ENCODE data around the gene C9orf72. TPM values are rescaled to one million over a fixed set of nuclear protein-coding genes. Genes with fewer than 3 reads are reported as not detected.

Gene C9orf72
- total RNA-seq, 1 experiment from 2014 or later = 4.9 TPM

DNA sequence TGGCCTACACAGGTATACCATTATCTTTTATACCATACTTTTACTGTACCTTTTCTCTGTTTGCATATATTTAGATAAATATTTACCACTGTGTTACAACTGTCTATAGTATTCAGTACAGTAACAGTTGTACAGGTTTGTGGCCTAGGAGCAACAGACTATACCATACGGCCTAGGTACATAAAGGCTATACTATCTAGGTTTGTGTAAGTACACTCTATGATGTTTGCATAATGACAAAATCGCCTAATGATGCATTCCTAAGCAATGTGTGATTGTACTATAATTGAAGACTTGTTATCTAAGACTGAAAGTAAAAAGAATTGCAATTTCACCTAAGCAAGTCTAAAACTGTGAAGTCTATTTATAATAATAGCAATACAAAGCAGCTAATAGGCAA, 3.9 kb downstream of the C9orf72 start:
- DNase-seq = peak in 1 of 2 experiments; percentile 74
- Histone ChIP-seq H3F3A (ENCODE audit: insufficient read depth, low read depth) (peaks cover 3% of the 10 kb centered on the region; the same call in 1 of the 2 replicates), H3K36me3 (ENCODE audit: low read depth) (no peaks in the 10 kb centered on the region), H3K4me2 (0 out of 2 replicates have a peak overlapping the region, but pooled peaks have one; percentile 11), H3K4me1 (replicated peaks; ENCODE audit: insufficient read depth) (peaks cover 23% of the 10 kb centered on the region), H3K9me3 (ENCODE audit: insufficient read depth, low read depth) (no peaks in the 10 kb centered on the region), H3K9me2 (ENCODE audit: insufficient read depth) (no peaks in the 10 kb centered on the region), H3K27ac (no peak overlapping the region), H3K79me2 (ENCODE audit: low read depth) (0 out of 2 replicates have a peak, but pooled peaks cover 4% of the 10 kb centered on the region), H2AFZ (no peak overlapping the region), H3K4me3 (no peak overlapping the region), H4K20me1 (ENCODE audit: insufficient read depth) (no peaks in the 10 kb centered on the region), H3K27me3 (ENCODE audit: insufficient read depth, low read depth) (no peaks in the 10 kb centered on the region)
- BruUV-seq (replicated peaks) = no TSS peak
- POLR2A ChIA-PET (ENCODE audit: unreplicated experiment) = no interaction called here
- CTCF ChIA-PET = no interaction called here
- intact Hi-C loops (cut with micrococcal nuclease; ENCODE audit: unreplicated experiment) = no loop called here
- TF ChIP-seq EZH2 (IDR thresholded peaks at IDR 0.05; ENCODE audit: low read depth) = no peak
- TF ChIP-seq, protein P1, sequence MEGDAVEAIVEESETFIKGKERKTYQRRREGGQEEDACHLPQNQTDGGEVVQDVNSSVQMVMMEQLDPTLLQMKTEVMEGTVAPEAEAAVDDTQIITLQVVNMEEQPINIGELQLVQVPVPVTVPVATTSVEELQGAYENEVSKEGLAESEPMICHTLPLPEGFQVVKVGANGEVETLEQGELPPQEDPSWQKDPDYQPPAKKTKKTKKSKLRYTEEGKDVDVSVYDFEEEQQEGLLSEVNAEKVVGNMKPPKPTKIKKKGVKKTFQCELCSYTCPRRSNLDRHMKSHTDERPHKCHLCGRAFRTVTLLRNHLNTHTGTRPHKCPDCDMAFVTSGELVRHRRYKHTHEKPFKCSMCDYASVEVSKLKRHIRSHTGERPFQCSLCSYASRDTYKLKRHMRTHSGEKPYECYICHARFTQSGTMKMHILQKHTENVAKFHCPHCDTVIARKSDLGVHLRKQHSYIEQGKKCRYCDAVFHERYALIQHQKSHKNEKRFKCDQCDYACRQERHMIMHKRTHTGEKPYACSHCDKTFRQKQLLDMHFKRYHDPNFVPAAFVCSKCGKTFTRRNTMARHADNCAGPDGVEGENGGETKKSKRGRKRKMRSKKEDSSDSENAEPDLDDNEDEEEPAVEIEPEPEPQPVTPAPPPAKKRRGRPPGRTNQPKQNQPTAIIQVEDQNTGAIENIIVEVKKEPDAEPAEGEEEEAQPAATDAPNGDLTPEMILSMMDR (conservative IDR thresholded peaks at IDR 0.05) = no peak

DNA sequence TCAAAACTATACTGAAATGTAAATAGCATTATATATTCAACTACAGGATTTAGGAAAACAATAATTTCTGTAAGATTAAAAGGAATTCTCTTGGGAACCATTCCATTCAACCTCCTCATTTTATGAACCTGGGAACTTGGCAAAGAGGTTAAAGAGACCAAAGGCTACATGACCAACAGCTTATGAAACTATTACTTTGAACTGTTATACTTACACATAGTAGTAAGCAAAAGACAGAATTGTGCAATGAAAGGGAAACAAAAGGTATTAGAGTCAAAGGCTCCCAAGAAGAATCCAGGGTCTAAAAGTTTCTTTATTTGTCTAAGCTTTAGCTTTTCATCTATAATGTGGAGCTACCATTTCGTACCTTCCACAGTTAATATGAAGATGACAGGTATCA, 7.2 kb downstream of the C9orf72 start:
- H3K9me3 ChIP-seq (ENCODE audit: insufficient read depth, low read depth) = no peaks in the 10 kb centered on the region
- CTCF ChIA-PET = no interaction called here
- no TSS peak for BruUV-seq (replicated peaks)
- no peaks in the 10 kb centered on the region for H3K27me3 ChIP-seq (ENCODE audit: insufficient read depth, low read depth)
- H4K20me1 ChIP-seq (ENCODE audit: insufficient read depth) = no peaks in the 10 kb centered on the region
- no peak overlapping the region for H2AFZ ChIP-seq
- no peak for DNase-seq
- peaks cover 20% of the 10 kb centered on the region for H3K4me1 ChIP-seq (replicated peaks; ENCODE audit: insufficient read depth)
- H3K79me2 ChIP-seq (ENCODE audit: low read depth) = 0 out of 2 replicates have a peak, but pooled peaks cover 4% of the 10 kb centered on the region
- H3K4me3 ChIP-seq = no peak overlapping the region
- intact Hi-C loops (cut with micrococcal nuclease; ENCODE audit: unreplicated experiment) = no loop called here
- no peak overlapping the region for H3K4me2 ChIP-seq
- TF ChIP-seq, protein P1 (conservative IDR thresholded peaks at IDR 0.05) = no peak
- TF ChIP-seq EZH2 (IDR thresholded peaks at IDR 0.05; ENCODE audit: low read depth) = no peak
- no peaks in the 10 kb centered on the region for H3K36me3 ChIP-seq (ENCODE audit: low read depth)
- POLR2A ChIA-PET (ENCODE audit: unreplicated experiment) = no interaction called here
- no peaks in the 10 kb centered on the region for H3F3A ChIP-seq (ENCODE audit: insufficient read depth, low read depth)
- H3K27ac ChIP-seq = no peak overlapping the region
- no peaks in the 10 kb centered on the region for H3K9me2 ChIP-seq (ENCODE audit: insufficient read depth)

DNA sequence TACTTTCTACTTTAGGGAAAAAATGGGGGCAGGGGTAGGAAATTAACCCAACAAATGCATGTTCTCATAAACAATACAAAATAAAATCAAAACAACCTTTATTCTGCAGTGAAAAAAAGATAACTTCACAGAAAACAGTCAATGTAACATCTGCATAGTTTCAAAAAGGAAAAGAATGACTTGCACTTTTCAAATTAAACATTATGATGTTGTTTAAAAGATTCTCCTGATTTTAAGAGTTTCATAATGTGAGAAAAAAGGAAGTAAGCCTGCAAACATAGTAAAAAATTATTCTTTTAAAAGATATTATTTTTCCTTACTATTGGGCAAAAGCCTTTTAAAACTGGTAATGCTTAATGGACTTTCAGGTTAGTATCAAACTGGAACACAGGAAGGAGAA, 7.6 kb downstream of the C9orf72 start:
- Histone ChIP-seq H3F3A (ENCODE audit: insufficient read depth, low read depth) (no peaks in the 10 kb centered on the region), H3K9me2 (ENCODE audit: insufficient read depth) (no peaks in the 10 kb centered on the region), H3K27ac (no peak overlapping the region), H4K20me1 (ENCODE audit: insufficient read depth) (no peaks in the 10 kb centered on the region), H3K4me3 (no peak overlapping the region), H2AFZ (no peak overlapping the region), H3K4me2 (no peak overlapping the region), H3K27me3 (ENCODE audit: insufficient read depth, low read depth) (no peaks in the 10 kb centered on the region), H3K79me2 (ENCODE audit: low read depth) (no peaks in the 10 kb centered on the region), H3K36me3 (ENCODE audit: low read depth) (no peaks in the 10 kb centered on the region), H3K4me1 (replicated peaks; ENCODE audit: insufficient read depth) (peaks cover 20% of the 10 kb centered on the region), H3K9me3 (ENCODE audit: insufficient read depth, low read depth) (no peaks in the 10 kb centered on the region)
- POLR2A ChIA-PET (ENCODE audit: unreplicated experiment) = no interaction called here
- intact Hi-C loops (cut with micrococcal nuclease; ENCODE audit: unreplicated experiment) = no loop called here
- CTCF ChIA-PET = no interaction called here
- no TSS peak for BruUV-seq (replicated peaks)
- TF ChIP-seq, protein P1 (conservative IDR thresholded peaks at IDR 0.05) = no peak
- no peak for TF ChIP-seq EZH2 (IDR thresholded peaks at IDR 0.05; ENCODE audit: low read depth)
- DNase-seq = no peak
